Stimulated activated CD4-positive, alpha-beta T cell treated with anti-CD3 and anti-CD28 coated beads, Interleukin-15, amount 100 ng/mL, for 24 hours (primary cell): ENCODE data around the gene REEP3.
A peak's percentile ranks its signal among the peaks of the same experiment; 100 is the strongest.

ENCODE experiments used
- DNase-seq: peaks from one replicate; pipeline ENCODE4 v3.0.0-alpha.2; 2020

REEP3 gene

GRCh38 chr10:63591600-63592379 is 70.6 kb downstream of the REEP3 start:
- no peak for DNase-seq

GRCh38 chr10:63593576-63593975 is 72.4 kb downstream of the REEP3 start:
- DNase-seq: no peak

- no peak for DNase-seq
Measured at GRCh38 chr10:63595072-63595471, 73.9 kb downstream of the REEP3 start.

- no peak for DNase-seq
Measured at GRCh38 chr10:63596924-63597323, 75.7 kb downstream of the REEP3 start.

GRCh38 chr10:63600540-63600939 is 79.3 kb downstream of the REEP3 start:
- DNase-seq: no peak

GRCh38 chr10:63603709-63604445 is 82.7 kb downstream of the REEP3 start:
- DNase-seq: no peak

- DNase-seq: no peak
Measured at GRCh38 chr10:63605197-63605967, 84.2 kb downstream of the REEP3 start.

- no peak for DNase-seq
Measured at GRCh38 chr10:63608511-63608910, 87.3 kb downstream of the REEP3 start.

GRCh38 chr10:63611078-63611477 is 89.9 kb downstream of the REEP3 start:
- DNase-seq: no peak

- no peak for DNase-seq
Measured at GRCh38 chr10:63614371-63614891, 93.2 kb downstream of the REEP3 start.

- no peak for DNase-seq
Measured at GRCh38 chr10:63618552-63618951, 97.4 kb downstream of the REEP3 start.

GRCh38 chr10:63619426-63619825 is 98.2 kb downstream of the REEP3 start:
- no peak for DNase-seq

GRCh38 chr10:63622097-63622496 is 100.9 kb downstream of the REEP3 start:
- no peak for DNase-seq

- DNase-seq: no peak
Measured at GRCh38 chr10:63624701-63625100, 103.5 kb downstream of the REEP3 start.

- no peak for DNase-seq
Measured at GRCh38 chr10:63627396-63627795, 106.2 kb downstream of the REEP3 start.

- DNase-seq: no peak
Measured at GRCh38 chr10:63627881-63628296, 106.7 kb downstream of the REEP3 start.

- DNase-seq: no peak
Measured at GRCh38 chr10:63628526-63629362, 107.5 kb downstream of the REEP3 start.

GRCh38 chr10:63629363-63630084 is 108.3 kb downstream of the REEP3 start:
- peak; percentile 89 for DNase-seq

- peak; percentile 91 for DNase-seq
Measured at GRCh38 chr10:63630085-63630930, 109.1 kb downstream of the REEP3 start.

- no peak for DNase-seq
Measured at GRCh38 chr10:63630931-63631680, 109.9 kb downstream of the REEP3 start.
